ENCODE measurements around the gene EFCAB11. TPM values are rescaled to one million over a fixed set of nuclear protein-coding genes. Genes with fewer than 3 reads are reported as not detected.

The EFCAB11 gene
- total and polyA plus RNA-seq, 2 of the 4 experiments (the other 2 are of a cell fraction) = 2.2 to 5.3 TPM

DNA sequence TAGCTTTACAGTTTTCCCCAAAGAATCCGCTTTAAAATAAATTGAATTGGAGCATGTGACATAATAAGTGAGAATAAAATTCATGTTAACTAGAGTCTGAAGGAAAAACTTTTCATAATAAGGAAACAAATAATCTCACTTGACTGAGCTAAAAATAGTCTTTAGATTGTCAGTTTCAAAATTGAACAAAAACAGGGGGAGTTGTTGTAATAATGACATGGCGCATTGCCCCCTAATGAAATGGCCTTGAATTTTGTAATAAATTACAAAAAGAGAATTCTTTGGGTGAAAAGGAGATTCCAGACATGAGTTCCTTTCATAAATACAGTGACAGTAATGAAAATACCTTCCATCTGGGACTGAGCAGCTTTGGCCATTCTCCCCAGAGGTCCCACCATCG, 178.6 kb downstream of the EFCAB11 start:
- in situ Hi-C loops (cut with MboI; ENCODE audit: low sequenced_read_pairs) = no loop called here
- DNase-seq (no peak), ATAC-seq (ENCODE audit: low read depth) (no peak)
- WGBS, 2 experiments (ENCODE audit: extremely low coverage in 2 of 2, insufficient read length in 1 of 2) = no CpG with 5 or more reads among the region's 3 CpGs
- no peak overlapping the region for H3K9ac ChIP-seq (ENCODE audit: low read depth, low read length)
- no peak overlapping the region for H2BK15ac ChIP-seq (ENCODE audit: low read depth, low read length)
- no peak overlapping the region for H3K27ac ChIP-seq (ENCODE audit: insufficient read depth, low read length)
- H3K36me3 ChIP-seq (ENCODE audit: control insufficient read depth, insufficient read depth, low read length) = no peaks in the 10 kb centered on the region
- no peak for TF ChIP-seq FOS (IDR thresholded peaks at IDR 0.05; ENCODE audit: low read depth, low read length)
- TF ChIP-seq NFE2L2 (IDR thresholded peaks at IDR 0.05; ENCODE audit: low read depth, low read length) = no peak
- TF ChIP-seq MXI1 (IDR thresholded peaks at IDR 0.05; ENCODE audit: borderline replicate concordance, low read depth, low read length) = no peak
- no peak for TF ChIP-seq MAZ (IDR thresholded peaks at IDR 0.05; ENCODE audit: borderline replicate concordance, low read depth, low read length)
- no peak for TF ChIP-seq CTCF (conservative IDR thresholded peaks at IDR 0.05; ENCODE audit: low read depth, low read length)
- TF ChIP-seq RCOR1 (IDR thresholded peaks at IDR 0.05; ENCODE audit: insufficient replicate concordance, low read length) = no peak
- TF ChIP-seq CEBPB (IDR thresholded peaks at IDR 0.05; ENCODE audit: low read depth, low read length) = no peak
- TF ChIP-seq, protein P1, sequence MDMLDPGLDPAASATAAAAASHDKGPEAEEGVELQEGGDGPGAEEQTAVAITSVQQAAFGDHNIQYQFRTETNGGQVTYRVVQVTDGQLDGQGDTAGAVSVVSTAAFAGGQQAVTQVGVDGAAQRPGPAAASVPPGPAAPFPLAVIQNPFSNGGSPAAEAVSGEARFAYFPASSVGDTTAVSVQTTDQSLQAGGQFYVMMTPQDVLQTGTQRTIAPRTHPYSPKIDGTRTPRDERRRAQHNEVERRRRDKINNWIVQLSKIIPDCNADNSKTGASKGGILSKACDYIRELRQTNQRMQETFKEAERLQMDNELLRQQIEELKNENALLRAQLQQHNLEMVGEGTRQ (IDR thresholded peaks at IDR 0.05; ENCODE audit: low read depth, low read length) = no peak
- TF ChIP-seq POLR2A (IDR thresholded peaks at IDR 0.05; ENCODE audit: low read depth, low read length) = no peak
- no peak for TF ChIP-seq SMC3 (IDR thresholded peaks at IDR 0.05; ENCODE audit: low read depth, low read length)
- no peak for TF ChIP-seq RFX5 (IDR thresholded peaks at IDR 0.05; ENCODE audit: low read depth, low read length)
- H4K91ac ChIP-seq (ENCODE audit: insufficient read depth, low read depth, low read length) = no peak overlapping the region
- intact Hi-C loops (cut with micrococcal nuclease) = no loop called here
- BruUV-seq (replicated peaks) = no TSS peak
- H3K79me1 ChIP-seq (ENCODE audit: low read depth in 1 of 2, low read length in 2 of 2) = no peaks in the 10 kb centered on the region
- H3K23ac ChIP-seq (ENCODE audit: low read depth, low read length) = no peak overlapping the region
- H3K4me3 ChIP-seq (ENCODE audit: insufficient read depth, low read depth, low read length) = no peak overlapping the region
- no peak overlapping the region for H4K5ac ChIP-seq (ENCODE audit: low read depth, low read length)
- CTCF ChIA-PET = interaction anchor here (0.5 to 1.1 kb wide), 3 partner anchors 38 to 72 kb away, joined by 3 to 6 read pairs (median 4); no protein-coding TSS in a partner anchor
- no peak overlapping the region for H3K4ac ChIP-seq (ENCODE audit: low read depth, low read length)
- no peak overlapping the region for H2AK5ac ChIP-seq (ENCODE audit: low read depth, low read length)
- no peak overlapping the region for H4K8ac ChIP-seq (ENCODE audit: low read depth in 2 of 2, low read length in 2 of 2)
- no peak overlapping the region for H2BK5ac ChIP-seq (ENCODE audit: low read depth, low read length, poor library complexity, severe bottlenecking)
- POLR2A ChIA-PET (ENCODE audit: unreplicated experiment) = no interaction called here
- no peak overlapping the region for H3K14ac ChIP-seq (replicated peaks; ENCODE audit: low read depth, low read length)
- no peak overlapping the region for H2BK120ac ChIP-seq (ENCODE audit: low read depth, low read length)
- H2BK20ac ChIP-seq (ENCODE audit: low read depth, low read length) = peak overlapping the region; percentile 58; the same call in 1 of the 2 replicates
- dilution Hi-C loops (cut with HindIII; ENCODE audit: low sequenced_read_pairs, unreplicated experiment) = no loop called here
- no peak overlapping the region for H3K4me2 ChIP-seq (ENCODE audit: low read depth, low read length)
- H2AFZ ChIP-seq (replicated peaks; ENCODE audit: low read length, poor library complexity) = no peak overlapping the region
- peaks cover 12% of the 10 kb centered on the region for H3K9me1 ChIP-seq (ENCODE audit: insufficient read depth, low read length)
- no peak overlapping the region for H2AK9ac ChIP-seq (replicated peaks; ENCODE audit: low read depth, low read length, poor library complexity)
- no peaks in the 10 kb centered on the region for H3K27me3 ChIP-seq (ENCODE audit: control insufficient read depth, insufficient read depth, low read length)
- peaks cover 18% of the 10 kb centered on the region for H3K4me1 ChIP-seq (ENCODE audit: control insufficient read depth, insufficient read depth, low read length)
- H3K56ac ChIP-seq (ENCODE audit: extremely low read depth, insufficient read depth, low read length) = no peak overlapping the region; the same call in 1 of the 2 replicates
- H3K9me3 ChIP-seq (ENCODE audit: control insufficient read depth, insufficient read depth, low read length) = no peaks in the 10 kb centered on the region
- H4K20me1 ChIP-seq (ENCODE audit: insufficient read depth, low read length) = no peaks in the 10 kb centered on the region
- 0 out of 2 replicates have a peak overlapping the region, but pooled peaks have one; percentile 9 for H3K18ac ChIP-seq (ENCODE audit: low read depth, low read length)
